KBM-7 (cell line): Measurements from ENCODE around the gene SMU1.

Experiments used
- DNase-seq: peaks from one replicate; pipeline ENCODE4 v3.0.0-alpha.2; 2015
- in situ Hi-C: fragments of 300-500 bp; cut with MboI; formaldehyde crosslinking; loops from 2 replicates; pipeline ENCODE4 v1.14.3; 2020; ENCODE audit warnings: low sequenced_read_pairs, low pct_unique_long_range_greater_than_20kb, mixed read lengths

Gene SMU1

GRCh38 chr9:33076046-33077004, at the start of gene SMU1:
TSS of gene SMU1 (minus strand) at chr9:33076674. CDS start at chr9:33076608, 66 bp downstream.
- in situ Hi-C loops, result no loop called here
- DNase-seq, result peak; percentile 100

DNA sequence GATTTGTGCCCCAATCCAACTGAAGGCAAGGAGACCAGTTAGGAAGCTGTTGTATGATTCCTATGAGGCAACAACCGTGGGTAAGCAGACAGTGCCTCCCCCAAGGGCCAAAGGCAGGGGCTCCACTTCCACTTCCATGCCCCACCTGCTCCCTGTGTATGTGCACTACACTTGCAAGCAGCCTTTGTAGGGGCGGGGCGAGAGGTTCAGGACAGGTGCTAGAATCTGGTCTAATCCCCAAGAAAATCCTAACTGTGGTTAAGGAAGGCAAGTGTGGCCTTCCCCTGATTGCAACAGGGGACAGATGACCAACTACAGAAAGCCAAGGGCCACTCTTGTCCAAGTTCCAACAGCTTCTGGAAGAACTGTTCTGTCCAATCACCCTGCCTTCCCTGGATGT, 49.0 kb upstream of the SMU1 start:
- in situ Hi-C loops, result no loop called here
- no peak for DNase-seq

GRCh38 chr9:33124751-33125381, 48.4 kb upstream of the SMU1 start:
- DNase-seq, result no peak
- in situ Hi-C loops, result no loop called here

- in situ Hi-C loops, result no loop called here
- no peak for DNase-seq
These were observed 47.6 kb upstream of the SMU1 start for GRCh38 chr9:33124046-33124445.

DNA sequence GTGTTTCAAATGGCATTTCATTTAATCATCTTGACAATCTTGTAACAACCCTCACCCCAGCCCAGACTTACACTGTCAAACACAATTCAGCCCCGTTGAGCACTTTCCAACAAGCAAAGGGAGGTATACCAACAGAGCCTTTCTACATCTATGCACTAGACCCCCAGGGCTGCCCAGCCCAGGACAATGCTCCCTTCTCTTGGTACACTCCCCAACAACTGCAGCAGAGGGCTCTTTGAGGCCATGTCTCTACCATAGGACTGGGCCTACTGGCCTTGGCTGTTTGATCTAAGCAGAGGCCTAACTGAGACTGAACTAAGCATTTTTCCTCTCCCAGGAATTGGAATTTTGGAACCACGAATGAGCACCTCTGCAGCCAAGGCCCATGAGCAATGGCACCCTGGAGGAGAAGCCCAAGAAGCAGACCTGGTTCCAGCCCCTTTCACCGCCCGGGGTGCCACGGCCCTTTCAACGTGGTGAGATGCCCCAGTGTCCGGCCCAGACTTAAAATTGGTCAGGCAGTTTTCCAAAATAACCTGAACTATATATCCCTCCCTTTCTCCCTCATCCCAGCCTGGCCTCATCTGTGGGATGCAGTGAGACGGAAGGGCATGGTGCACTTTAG, 47.0 kb upstream of the SMU1 start:
- in situ Hi-C loops, result no loop called here
- no peak for DNase-seq

DNA sequence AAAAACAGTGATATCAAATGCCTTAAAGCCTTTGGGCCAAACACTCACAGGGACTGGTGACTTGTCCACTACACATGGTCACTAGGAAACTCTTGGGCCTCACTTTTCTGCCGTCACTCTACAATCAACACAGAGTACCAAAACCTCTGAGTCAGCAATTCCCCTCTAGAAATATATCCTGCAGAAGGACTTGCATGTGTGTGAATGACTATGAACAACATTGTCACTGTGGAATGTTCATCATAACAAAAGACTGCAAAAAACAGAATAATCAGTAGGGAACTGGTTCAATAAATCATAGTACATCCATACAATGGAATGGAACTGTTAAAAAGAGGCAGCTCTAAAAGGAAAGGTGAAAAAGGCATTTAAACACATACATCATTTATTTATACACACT, 44.1 kb upstream of the SMU1 start:
- in situ Hi-C loops, result no loop called here
- no peak for DNase-seq

GRCh38 chr9:33117796-33118195, 41.3 kb upstream of the SMU1 start:
- no peak for DNase-seq
- in situ Hi-C loops, result no loop called here

GRCh38 chr9:33117306-33117705, 40.8 kb upstream of the SMU1 start:
- in situ Hi-C loops, result no loop called here
- DNase-seq, result peak; percentile 20

GRCh38 chr9:33116860-33117259, 40.4 kb upstream of the SMU1 start:
- in situ Hi-C loops, result no loop called here
- DNase-seq, result peak; percentile 39

GRCh38 chr9:33114746-33115145, 38.3 kb upstream of the SMU1 start:
- no peak for DNase-seq
- in situ Hi-C loops, result no loop called here

- in situ Hi-C loops, result no loop called here
- no peak for DNase-seq
These were observed 37.5 kb upstream of the SMU1 start for GRCh38 chr9:33113799-33114547.

DNA sequence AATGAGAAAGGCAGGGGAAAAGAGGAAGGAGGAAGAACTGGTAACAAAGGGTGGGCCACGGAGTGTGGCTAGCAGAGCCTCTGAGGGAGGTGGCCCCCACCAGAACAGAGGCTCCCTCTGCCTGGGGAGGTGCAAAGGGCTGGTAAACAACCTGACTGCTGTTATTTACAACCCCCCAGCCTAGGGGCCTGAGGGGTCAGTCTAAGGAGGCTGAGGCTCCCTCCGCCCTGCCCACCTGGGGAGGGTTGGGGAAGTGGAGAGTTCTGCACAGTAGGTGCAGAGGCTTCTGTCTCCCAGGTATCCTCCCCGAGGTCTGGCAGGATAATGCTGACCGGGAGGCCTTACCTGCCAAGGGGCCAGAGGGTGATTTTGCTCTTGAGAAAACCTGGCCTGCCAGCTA, 35.6 kb upstream of the SMU1 start:
- in situ Hi-C loops, result no loop called here
- DNase-seq, result no peak

DNA sequence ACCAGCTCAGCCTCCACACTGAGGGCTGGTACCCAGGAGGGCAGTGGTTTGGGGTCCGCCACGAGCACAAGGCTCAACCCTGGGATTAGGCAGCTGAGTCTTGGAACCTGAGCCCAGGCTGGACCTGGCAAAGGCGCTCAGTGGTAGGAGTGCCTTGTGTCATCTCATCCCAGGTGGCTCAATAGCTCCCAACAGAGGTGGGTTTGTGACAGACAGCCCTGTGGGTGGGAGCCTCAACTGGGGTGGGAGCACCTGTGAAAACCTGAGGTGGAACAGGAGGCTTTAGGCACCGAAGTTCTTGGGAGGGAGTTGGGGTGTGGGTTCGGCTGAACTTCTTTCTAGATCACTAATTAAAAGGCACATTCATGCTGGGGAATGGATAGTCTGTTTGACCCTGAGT, 35.2 kb upstream of the SMU1 start:
- DNase-seq, result no peak
- in situ Hi-C loops, result no loop called here

GRCh38 chr9:33110686-33111085, 34.2 kb upstream of the SMU1 start:
- in situ Hi-C loops, result no loop called here
- no peak for DNase-seq

- DNase-seq, result no peak
- in situ Hi-C loops, result no loop called here
These were observed 33.5 kb upstream of the SMU1 start for GRCh38 chr9:33109850-33110595.

- DNase-seq, result no peak
- in situ Hi-C loops, result no loop called here
These were observed 32.6 kb upstream of the SMU1 start for GRCh38 chr9:33109097-33109496.

- in situ Hi-C loops, result no loop called here
- no peak for DNase-seq
These were observed 32.0 kb upstream of the SMU1 start for GRCh38 chr9:33108472-33108871.

DNA sequence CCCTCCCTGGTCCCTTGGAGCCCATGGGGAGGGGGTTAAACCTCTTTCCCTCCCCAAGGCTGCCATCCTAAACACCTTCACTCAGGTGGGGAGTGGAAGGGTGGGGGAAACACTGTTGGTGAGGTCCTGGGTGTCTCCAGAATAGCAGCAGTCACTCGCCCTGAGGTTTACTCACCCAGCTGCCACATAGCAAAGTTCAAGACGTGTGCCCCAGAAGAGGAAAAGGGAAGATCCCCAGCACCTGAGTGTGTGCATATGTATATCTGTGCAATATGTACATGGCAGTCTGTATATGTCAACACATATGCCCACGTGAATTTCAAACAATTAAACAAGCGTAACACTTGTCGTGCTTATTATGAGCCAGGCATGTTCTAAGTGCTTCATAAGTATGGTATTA, 31.3 kb upstream of the SMU1 start:
- in situ Hi-C loops, result no loop called here
- no peak for DNase-seq
